ENCODE measurements around the gene MAPKAPK2. TPM values are rescaled to one million over a fixed set of nuclear protein-coding genes. Genes with fewer than 3 reads are reported as not detected.
A peak's percentile ranks its signal among the peaks of the same experiment; 100 is the strongest.

Gene MAPKAPK2
- total RNA-seq, 6 experiments from 2014 or later = 80.0 to 89.1 (median 86.0) TPM

DNA sequence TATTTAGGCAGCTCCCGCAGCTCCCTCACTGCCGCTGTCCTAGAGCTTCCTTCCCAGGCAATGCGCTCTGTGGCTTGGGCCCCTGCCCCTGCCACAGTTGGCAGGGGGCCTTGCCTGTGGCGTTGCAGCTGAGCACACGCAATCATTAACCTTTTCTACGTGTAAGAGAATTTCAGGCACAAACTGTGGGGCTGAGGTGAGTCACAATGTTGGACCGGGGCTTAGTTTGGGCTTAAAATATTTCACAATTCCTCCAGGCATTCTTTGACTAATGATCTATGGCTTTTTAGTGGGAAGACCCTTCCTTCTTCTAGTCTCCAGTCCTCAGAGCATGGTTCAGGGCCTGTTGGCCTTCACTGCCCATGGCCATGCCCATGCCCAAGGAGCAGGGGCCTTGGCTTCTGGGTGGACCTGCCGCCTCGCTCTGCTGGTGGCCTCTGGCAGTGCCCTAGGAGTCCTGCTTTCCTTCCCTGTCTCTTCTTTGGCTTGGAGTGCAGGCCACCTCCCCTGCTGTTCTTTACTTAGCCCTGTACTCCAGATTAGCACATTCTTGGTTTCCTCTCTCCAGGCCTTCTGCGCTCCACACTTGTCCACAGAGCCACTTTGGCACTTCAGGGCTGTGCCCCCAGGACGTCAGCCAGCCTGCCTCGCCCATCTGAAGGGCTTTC lies 39.2 kb downstream of the MAPKAPK2 start:
- peak; percentile 46 for DNase-seq
- peaks cover 67% of the 10 kb centered on the region for H3K4me1 Mint-ChIP-seq (ENCODE audit: low read depth)
- peak overlapping the region; percentile 56 for H3K4me3 Mint-ChIP-seq
- no peak for TF ChIP-seq CTCF (IDR thresholded peaks at IDR 0.05)
- H3K9me3 Mint-ChIP-seq = no peaks in the 10 kb centered on the region
- H3K27me3 Mint-ChIP-seq (ENCODE audit: insufficient read depth) = no peaks in the 10 kb centered on the region; the same call in 1 of the 2 replicates
- no peaks in the 10 kb centered on the region for H3K36me3 Mint-ChIP-seq (ENCODE audit: low read depth)
- peak overlapping the region; percentile 83 for H3K27ac Mint-ChIP-seq

DNA sequence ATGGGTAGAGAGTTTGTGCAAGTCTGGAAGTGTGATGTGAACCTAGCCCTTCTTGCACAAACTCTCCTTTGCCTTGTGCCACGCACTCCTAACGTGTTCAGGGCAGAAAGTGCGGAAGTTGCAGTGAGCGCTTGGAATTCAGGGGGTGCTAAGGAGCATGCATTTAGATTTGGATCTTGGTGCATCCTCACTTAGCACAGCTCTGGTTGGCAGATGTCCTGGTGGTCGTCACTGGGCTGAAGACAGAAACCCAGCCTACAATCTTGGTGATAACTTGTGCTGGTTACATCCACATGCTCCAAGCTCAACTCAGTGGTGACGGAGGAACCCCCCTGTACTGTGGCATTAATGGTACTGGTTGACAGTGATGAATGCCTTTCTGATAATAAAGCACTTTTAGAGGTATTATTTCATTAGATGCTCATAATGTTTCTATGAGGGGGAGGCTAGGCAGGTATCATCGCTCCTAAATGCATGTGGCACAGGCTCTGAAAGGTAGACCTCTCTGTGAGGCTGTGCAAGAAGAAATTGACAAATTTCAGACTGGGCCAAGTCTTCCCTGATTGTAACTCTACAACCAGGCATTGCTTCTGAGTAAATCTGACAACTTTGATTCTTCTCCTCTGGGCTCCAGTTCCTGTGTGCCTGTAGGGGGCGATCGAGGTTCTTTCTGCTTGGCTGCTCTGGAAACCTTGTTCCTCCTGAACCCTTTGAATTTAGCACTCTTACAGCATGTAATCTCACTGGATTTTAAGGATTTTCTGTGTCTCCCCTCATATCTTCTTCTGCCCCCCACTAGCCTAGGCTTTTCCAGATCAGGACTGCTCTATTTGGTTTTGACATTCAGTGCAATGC lies 40.6 kb downstream of the MAPKAPK2 start:
- no peaks in the 10 kb centered on the region; the same call in none of the 2 replicates for H3K27me3 Mint-ChIP-seq (ENCODE audit: insufficient read depth)
- DNase-seq = peak; percentile 39
- peaks cover 56% of the 10 kb centered on the region for H3K4me1 Mint-ChIP-seq (ENCODE audit: low read depth)
- no peak overlapping the region for H3K27ac Mint-ChIP-seq
- peak; percentile 78 for TF ChIP-seq CTCF (IDR thresholded peaks at IDR 0.05)
- no peak overlapping the region for H3K4me3 Mint-ChIP-seq
- H3K9me3 Mint-ChIP-seq = no peaks in the 10 kb centered on the region
- no peaks in the 10 kb centered on the region for H3K36me3 Mint-ChIP-seq (ENCODE audit: low read depth)

DNA sequence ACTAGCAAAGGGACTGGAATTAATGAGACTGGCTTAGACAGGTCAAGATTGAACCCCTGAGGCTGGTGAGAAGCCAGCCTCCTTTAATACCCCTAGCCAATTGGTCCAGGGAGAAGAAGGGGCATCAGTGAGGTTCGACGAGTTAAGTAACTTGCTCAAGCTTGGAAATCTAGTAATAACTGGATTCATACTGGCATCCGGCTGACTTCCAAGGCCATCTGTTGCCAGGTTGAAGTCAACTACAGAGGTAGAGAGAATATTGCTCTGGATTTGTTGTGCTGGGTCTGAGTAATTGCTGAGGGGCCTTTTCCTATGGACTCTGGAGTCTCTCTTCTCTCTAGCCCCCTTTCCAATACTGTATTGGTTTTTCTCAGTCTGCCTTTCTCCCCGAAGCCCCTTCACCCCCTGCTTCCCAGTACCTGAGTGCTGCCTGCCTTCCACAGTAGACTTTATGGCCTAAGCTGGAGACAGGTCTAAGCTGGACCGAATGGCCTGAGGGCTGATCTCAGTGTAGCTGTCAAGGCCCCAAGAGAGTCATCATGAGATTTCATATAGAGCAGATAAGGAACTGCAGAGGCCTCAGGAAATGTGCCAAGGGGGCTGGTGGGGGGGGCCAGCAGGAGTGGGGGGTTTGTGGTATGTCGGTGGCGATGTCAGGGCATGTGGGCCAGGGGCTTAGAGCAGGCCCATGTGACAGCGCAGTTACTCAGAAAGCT lies 43.4 kb downstream of the MAPKAPK2 start:
- H3K27me3 Mint-ChIP-seq (ENCODE audit: insufficient read depth) = no peaks in the 10 kb centered on the region; the same call in none of the 2 replicates
- no peak overlapping the region for H3K4me3 Mint-ChIP-seq
- no peaks in the 10 kb centered on the region for H3K36me3 Mint-ChIP-seq (ENCODE audit: low read depth)
- no peak for DNase-seq
- no peak overlapping the region for H3K27ac Mint-ChIP-seq
- peaks cover 37% of the 10 kb centered on the region for H3K4me1 Mint-ChIP-seq (ENCODE audit: low read depth)
- no peak for TF ChIP-seq CTCF (IDR thresholded peaks at IDR 0.05)
- H3K9me3 Mint-ChIP-seq = no peaks in the 10 kb centered on the region

- H3K36me3 Mint-ChIP-seq (ENCODE audit: low read depth) = no peaks in the 10 kb centered on the region
- no peaks in the 10 kb centered on the region for H3K9me3 Mint-ChIP-seq
- TF ChIP-seq CTCF (IDR thresholded peaks at IDR 0.05) = no peak
- H3K4me3 Mint-ChIP-seq = no peak overlapping the region
- no peak overlapping the region for H3K27ac Mint-ChIP-seq
- no peak for DNase-seq
- peaks cover 32% of the 10 kb centered on the region for H3K4me1 Mint-ChIP-seq (ENCODE audit: low read depth)
- H3K27me3 Mint-ChIP-seq (ENCODE audit: insufficient read depth) = no peaks in the 10 kb centered on the region; the same call in none of the 2 replicates
Observed at GRCh38 chr1:206728697-206728987, 43.9 kb downstream of the MAPKAPK2 start.

DNA sequence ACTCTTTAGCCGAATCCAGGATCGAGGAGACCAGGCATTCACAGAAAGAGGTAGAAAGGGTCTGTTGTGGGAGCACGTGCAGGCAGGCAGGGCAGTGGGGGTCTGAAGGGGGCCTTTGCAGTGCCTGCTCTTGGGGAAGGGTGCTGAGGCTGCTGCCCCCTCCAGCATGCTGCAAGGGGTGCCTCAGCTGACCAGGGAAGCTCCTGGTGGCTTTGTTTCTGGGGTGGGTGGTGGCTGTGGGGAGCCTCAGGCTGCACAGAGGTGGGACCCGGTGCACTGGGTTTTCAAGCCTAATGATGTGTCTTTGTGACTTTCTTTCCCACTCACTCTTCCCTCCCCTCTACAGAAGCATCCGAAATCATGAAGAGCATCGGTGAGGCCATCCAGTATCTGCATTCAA lies 44.3 kb downstream of the MAPKAPK2 start:
- Mint-ChIP-seq H3K36me3 (ENCODE audit: low read depth) (no peaks in the 10 kb centered on the region), H3K27ac (no peak overlapping the region), H3K9me3 (no peaks in the 10 kb centered on the region), H3K4me1 (ENCODE audit: low read depth) (peaks cover 28% of the 10 kb centered on the region), H3K27me3 (ENCODE audit: insufficient read depth) (no peaks in the 10 kb centered on the region; the same call in none of the 2 replicates), H3K4me3 (no peak overlapping the region)
- no peak for DNase-seq
- TF ChIP-seq CTCF (IDR thresholded peaks at IDR 0.05) = no peak

All from HFFc6 (cell line).